Stimulated activated CD8-positive, alpha-beta memory T cell treated with anti-CD3 and anti-CD28 coated beads, Interleukin-4, amount 100 ng/mL, for 4 hours (primary cell): Measurements from ENCODE around the gene RAB3A.
"Not testable (repeated sequence)": the region's sequence is repeated elsewhere in the genome, so short reads cannot be mapped to it uniquely, and the experiment has no call there.

Source experiments
- DNase-seq, 2 donors: peaks; one replicate each; pipeline ENCODE4 v3.0.0-alpha.2; 2020; ENCODE audit warnings: low read depth in 2 of 2, low spot score in 1 of 2

The RAB3A gene

DNA sequence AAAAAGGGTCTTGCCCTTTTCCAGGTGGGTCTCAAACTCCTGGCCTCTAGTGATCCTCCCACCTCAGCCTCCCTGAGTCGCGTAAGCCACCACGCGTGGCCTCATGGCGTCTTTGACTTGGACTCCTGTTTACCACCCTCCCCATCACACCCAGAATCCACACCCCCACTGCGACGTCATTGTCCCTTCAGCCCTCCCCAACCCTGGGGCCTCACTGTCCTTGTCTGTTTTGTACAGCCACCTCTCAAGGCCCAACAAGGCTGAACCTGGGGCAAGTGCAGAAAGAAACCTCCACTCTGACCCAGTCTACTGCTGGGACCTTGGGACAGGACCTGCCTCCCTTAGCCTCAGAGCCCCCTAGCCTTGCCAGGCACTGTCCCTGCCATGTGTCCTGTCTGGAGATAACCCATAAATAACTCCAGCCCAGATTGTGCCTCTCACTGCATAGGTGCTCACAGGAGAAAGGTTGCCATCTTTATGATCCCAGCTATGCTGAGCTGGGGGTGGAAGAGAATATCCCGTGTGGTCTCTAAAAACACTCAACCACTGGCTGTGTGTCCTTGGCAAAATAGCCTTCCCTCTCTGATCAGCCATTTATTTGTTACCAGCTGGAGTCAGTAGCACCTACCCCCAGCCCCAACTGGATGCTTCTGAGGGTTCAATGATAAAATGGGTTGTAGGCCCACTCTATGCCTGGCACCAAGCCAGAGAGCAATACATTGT lies 32.1 kb downstream of the RAB3A start:
- DNase-seq, result no peak

GRCh38 chr19:18170714-18171255 lies 33.1 kb downstream of the RAB3A start:
- DNase-seq, result no peak

DNA sequence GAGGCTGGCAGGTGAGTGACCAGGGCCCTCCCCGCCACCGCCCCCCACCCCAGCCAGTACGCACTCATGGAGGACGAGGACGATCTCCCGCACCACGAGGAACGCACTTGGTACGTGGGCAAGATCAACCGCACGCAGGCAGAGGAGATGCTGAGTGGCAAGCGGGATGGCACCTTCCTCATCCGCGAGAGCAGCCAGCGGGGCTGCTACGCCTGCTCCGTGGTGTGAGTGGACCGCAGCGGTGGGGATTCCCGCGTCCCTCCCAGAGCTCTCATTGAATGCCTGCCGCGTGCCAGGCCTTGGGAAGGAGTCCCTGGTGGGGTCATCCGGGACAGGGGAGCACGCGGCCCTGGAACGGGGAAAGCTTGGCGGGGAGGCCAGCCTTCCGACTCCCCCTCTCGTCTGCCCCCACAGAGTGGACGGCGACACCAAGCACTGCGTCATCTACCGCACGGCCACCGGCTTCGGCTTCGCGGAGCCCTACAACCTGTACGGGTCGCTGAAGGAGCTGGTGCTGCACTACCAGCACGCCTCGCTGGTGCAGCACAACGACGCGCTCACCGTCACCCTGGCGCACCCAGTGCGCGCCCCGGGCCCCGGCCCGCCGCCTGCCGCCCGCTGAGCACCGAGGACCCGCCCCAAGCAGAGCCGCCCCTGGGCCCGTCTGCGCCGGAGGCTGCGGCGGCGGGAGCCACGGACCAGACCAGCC lies 35.0 kb downstream of the RAB3A start:
- no peak for DNase-seq

GRCh38 chr19:18167975-18168645 lies 35.7 kb downstream of the RAB3A start:
- DNase-seq, result peak in 1 of 2 donors; percentile 43

GRCh38 chr19:18167011-18167410 lies 36.8 kb downstream of the RAB3A start:
- no peak for DNase-seq

GRCh38 chr19:18165794-18166544 lies 37.9 kb downstream of the RAB3A start:
- no peak for DNase-seq

- DNase-seq, result no peak
These were observed 39.8 kb downstream of the RAB3A start for GRCh38 chr19:18164072-18164471.

- DNase-seq, result no peak
These were observed 42.2 kb downstream of the RAB3A start for GRCh38 chr19:18161636-18162002.

DNA sequence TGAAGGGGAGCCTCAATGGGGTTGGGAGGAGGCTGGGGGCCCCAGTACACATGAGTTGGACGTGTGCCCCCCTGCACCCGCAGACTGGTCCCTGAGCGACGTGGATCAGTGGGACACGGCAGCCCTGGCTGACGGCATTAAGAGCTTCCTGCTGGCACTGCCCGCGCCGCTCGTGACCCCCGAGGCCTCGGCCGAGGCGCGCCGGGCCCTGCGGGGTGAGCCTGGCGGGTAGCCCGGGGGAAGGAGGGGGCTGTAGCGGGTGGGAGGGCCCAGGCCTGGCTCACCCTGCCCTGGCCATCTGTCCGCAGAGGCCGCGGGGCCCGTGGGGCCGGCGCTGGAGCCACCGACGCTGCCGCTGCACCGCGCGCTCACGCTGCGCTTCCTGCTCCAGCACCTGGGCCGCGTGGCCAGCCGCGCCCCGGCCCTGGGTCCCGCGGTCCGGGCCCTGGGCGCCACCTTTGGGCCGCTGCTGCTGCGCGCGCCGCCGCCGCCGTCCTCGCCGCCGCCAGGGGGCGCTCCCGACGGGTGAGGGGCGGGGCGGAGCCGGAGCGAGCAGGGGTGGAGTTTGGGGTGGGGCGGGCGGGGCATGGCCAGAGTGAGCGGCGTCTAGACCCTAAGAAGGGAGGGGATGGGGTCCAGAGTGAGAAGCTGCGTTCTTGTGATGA lies 42.7 kb downstream of the RAB3A start:
- peak; percentile 41 to 50 for DNase-seq

GRCh38 chr19:18160493-18160970 lies 43.3 kb downstream of the RAB3A start:
- no peak for DNase-seq

DNA sequence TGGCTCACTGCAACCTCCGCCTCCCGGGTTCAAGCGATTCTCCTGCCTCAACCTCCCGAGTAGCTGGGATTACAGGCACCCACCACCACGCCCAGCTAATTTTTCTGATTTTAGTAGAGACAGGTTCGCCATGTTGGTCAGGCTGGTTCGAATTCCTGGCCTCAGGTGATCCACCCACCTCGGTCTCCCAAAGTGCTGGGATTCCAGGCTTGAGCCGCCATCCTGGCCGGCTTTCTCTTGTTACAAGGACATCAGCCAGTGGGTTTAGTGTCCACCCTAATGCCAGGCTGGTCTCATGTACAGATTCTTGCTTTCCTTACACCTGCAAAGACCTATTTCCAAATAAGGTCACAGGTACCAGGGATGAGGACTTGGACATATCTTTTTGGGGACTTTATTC lies 44.0 kb downstream of the RAB3A start:
- DNase-seq, result no peak

- DNase-seq, result not testable (repeated sequence)
These were observed 44.7 kb downstream of the RAB3A start for GRCh38 chr19:18159059-18159616.

DNA sequence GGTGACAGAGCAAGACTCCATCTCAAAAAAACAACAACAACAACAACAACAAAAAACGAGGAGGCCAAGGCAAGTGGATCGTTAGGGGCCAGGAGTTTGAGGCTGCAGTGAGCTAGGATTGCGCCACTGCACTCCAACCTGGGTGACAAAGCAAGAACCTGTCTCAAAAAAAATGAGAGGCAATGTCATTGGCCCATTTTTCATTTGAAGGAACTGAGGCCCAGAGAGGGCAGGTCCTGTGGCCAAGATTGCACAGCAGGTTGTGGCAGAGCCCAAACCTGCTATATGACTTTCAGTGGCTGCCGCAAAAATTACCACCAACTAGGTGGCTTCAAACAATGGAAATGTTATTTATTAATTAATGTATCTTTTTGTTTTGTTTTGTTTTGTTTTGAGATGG lies 45.4 kb downstream of the RAB3A start:
- no peak for DNase-seq

DNA sequence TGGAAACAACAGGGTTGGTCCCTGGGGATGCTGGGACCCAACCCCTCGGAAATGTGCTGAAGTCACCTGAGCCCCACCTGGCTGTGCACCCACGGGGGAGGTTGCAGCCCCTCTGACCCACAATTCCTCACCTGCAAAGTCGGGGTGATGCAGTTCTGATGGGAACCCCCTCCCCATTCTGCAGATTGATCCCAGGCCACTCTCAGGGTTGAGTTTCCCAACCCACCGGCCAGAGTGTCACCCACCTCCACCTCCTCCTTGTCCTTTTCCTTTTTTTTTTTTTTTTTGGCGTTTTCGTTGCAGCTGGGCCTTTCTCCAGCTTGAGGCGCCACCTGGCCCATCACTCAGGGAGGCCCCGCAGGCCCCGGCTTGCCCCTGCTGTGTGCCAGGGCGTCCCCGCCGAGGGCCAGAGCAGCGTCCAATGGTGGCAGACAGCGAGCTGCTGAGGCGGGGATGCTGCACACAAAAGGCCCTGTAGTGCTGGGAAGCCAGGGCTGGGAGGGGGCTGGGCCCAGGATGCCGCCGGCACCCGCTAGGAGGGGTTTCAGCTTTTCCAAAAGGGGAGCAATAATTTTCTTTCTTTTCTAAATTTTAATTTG lies 46.3 kb downstream of the RAB3A start:
- DNase-seq, result no peak

GRCh38 chr19:18156841-18157464 lies 46.9 kb downstream of the RAB3A start:
- DNase-seq, result no peak

- DNase-seq, result no peak
These were observed 47.6 kb downstream of the RAB3A start for GRCh38 chr19:18156268-18156667.

GRCh38 chr19:18155095-18156087 lies 48.5 kb downstream of the RAB3A start:
- no peak for DNase-seq

DNA sequence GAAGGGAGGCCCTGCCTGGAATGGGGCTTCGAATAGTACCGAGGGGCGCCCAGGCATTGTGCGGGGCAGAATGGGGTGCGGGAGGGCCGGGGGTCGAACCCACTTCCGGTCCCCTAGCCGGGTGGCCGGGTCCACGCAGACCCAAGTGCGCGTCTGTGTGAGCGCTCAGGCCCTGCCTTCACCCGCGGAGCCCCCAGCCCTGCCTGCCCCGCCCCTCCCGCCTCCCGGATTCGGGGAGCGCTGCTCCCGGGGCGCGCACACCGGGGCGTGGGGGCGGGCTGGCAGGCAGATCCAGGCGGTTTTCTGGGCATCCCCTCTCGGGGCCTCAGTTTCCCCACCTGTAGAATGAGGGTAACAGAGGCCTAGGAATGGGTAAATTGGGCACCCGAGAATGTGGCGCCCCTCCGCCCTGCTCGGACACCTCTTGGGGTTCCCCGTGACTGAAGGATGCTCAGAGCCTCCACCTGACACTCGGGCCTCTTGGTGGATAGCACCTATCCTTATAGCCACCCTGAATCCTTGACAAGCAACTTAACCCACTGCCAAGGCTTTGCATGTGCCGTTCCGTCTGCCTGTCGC lies 50.2 kb downstream of the RAB3A start:
- DNase-seq, result no peak
